HepG2 (cell line): ENCODE data around the gene ARHGAP5. TPM values are rescaled to one million over a fixed set of nuclear protein-coding genes. Genes with fewer than 3 reads are reported as not detected.

Experiments used
- DBP ChIP-seq: sonication (generic); formaldehyde crosslinking; IDR thresholded peaks from 2 replicates; pipeline ENCODE4 v1.4.0; 2020; ENCODE audit warnings: missing genetic modification reagents; ENCODE audit errors: not compliant biosample characterization
- GTF2F1 ChIP-seq: fragments of 150-350 bp; IDR thresholded peaks from 2 replicates; pipeline ENCODE4 v1.6.1; 2014; ENCODE audit warnings: low read length
- HNF4A ChIP-seq: sonication (generic); formaldehyde crosslinking; IDR thresholded peaks from 2 replicates; pipeline ENCODE4 v1.4.0; 2020; ENCODE audit warnings: missing genetic modification reagents
- NAIF1 ChIP-seq: sonication (generic); formaldehyde crosslinking; IDR thresholded peaks from 2 replicates; pipeline ENCODE4 v1.5.0; 2020; ENCODE audit warnings: mild to moderate bottlenecking, missing genetic modification reagents, borderline replicate concordance
- RBM39 ChIP-seq: fragments of 200-400 bp; formaldehyde crosslinking; IDR thresholded peaks from one replicate; pipeline ENCODE4 v1.6.1; 2018; ENCODE audit warnings: antibody characterized with exemption, mild to moderate bottlenecking, low read depth, low read length; ENCODE audit not compliant: poor library complexity, severe bottlenecking
- SMC3 ChIP-seq: IDR thresholded peaks from 2 replicates; pipeline ENCODE4 v1.6.1; 2011; ENCODE audit warnings: low read length, improper control_type of control experiment
- TBL1XR1 ChIP-seq: fragments of 150-350 bp; IDR thresholded peaks from 2 replicates; pipeline ENCODE4 v1.6.1; 2014; ENCODE audit warnings: borderline replicate concordance, low read length; ENCODE audit not compliant: partially characterized antibody
- ZBTB40 ChIP-seq, 2 experiments: fragments of 450-650 bp in 1 of 2; sonication (generic) in 1 of 2; formaldehyde crosslinking in 1 of 2; IDR thresholded peaks; 2 replicates each; pipeline versions ENCODE4 v1.6.1 to v1.8.0; 2016 to 2022; ENCODE audit warnings: antibody characterized with exemption in 1 of 2, mild to moderate bottlenecking in 1 of 2, missing genetic modification reagents in 1 of 2
- ZNF609 ChIP-seq: sonication (generic); formaldehyde crosslinking; IDR thresholded peaks from 2 replicates; pipeline ENCODE4 v1.4.0; 2020; ENCODE audit warnings: mild to moderate bottlenecking, missing genetic modification reagents, borderline replicate concordance
- ZNF766 ChIP-seq: sonication (generic); formaldehyde crosslinking; IDR thresholded peaks from 2 replicates; pipeline ENCODE4 v1.5.0; 2020; ENCODE audit warnings: missing genetic modification reagents, borderline replicate concordance
- polyA plus RNA-seq, 8 experiments: library from polyadenylated mRNA; depleted of rRNA in 3 of 8; stranded (reverse) in 7 of 8; unstranded in 1 of 8; fragments of >200 nt; fragmentation: Illumina TruSeq in 4 of 8; extraction: Trizol in 4 of 8; gene quantifications; 2 replicates each; pipeline versions ENCODE4 v1.2.1 to v1.2.3, GENCODE V29; 2011 to 2016; ENCODE audit warnings: low read depth in 4 of 8, missing spikeins in 1 of 8, mixed read lengths in 1 of 8; ENCODE audit not compliant: insufficient read depth in 1 of 8
- total RNA-seq, 5 experiments: library from RNA; depleted of rRNA; stranded (reverse); fragments of >200 nt; fragmentation: Illumina TruSeq; extraction: Trizol; gene quantifications; 2 replicates each; pipeline ENCODE4 v1.2.3, GENCODE V29; 2016; ENCODE audit warnings: low read depth in 1 of 5
- TF ChIP-seq, protein P1 (sequence below): sonication (generic); formaldehyde crosslinking; IDR thresholded peaks from 2 replicates; pipeline ENCODE4 v1.5.0; 2020; ENCODE audit warnings: mild to moderate bottlenecking, missing genetic modification reagents, moderate library complexity

Gene ARHGAP5
- total and polyA plus RNA-seq, 2 of the 13 experiments (the other 11 are each of a cell fraction or from before 2014, with no cell fraction given): 33.7 to 144 TPM

DNA sequence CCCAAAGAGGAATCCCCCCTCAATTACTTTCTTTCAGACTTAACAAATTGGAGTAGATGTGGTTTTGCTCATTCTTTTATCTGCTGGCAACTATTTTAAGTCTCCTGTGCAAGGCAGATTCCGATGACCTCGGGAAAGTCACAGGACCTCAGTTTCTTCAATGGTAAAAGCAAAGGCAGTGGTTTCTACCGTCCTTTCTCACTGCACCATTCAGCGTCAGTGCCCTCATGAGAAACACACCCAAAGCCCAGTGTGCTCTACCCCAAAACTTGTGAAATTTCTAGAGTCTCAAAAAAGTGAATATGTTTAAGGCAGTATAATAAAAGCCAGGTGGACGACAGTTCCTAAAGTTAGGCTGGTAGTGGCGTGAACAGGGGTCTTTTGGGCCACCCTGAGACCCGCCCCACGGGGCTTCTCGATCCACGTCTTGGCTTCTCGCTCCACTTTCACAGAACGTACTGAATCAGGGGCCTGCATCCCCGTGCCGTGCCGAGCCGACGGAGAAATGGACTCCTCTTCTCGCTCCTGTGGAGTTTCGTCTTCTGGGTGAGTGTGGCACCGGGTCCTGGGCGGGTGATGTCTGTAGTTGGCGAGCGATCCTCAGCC lies 1.3 kb upstream of the ARHGAP5 start (continued):
- TF ChIP-seq NAIF1 (CRISPR knock-in tag) (no peak), ZBTB40 (IDR thresholded peaks at IDR 0.05) (no peak), ZBTB40 (CRISPR knock-in tag; IDR thresholded peaks at IDR 0.05) (0 out of 2 replicates have a peak, but pooled peaks have one; percentile 67), ZNF609 (CRISPR knock-in tag) (no peak), SMC3 (no peak), TBL1XR1 (peak; percentile 16), ZNF766 (CRISPR knock-in tag) (no peak), RBM39 (peak; percentile 61), DBP (CRISPR knock-in tag) (peak; percentile 24), HNF4A (0 out of 2 replicates have a peak, but pooled peaks have one; percentile 0), GTF2F1 (no peak)
- TF ChIP-seq, protein P1, sequence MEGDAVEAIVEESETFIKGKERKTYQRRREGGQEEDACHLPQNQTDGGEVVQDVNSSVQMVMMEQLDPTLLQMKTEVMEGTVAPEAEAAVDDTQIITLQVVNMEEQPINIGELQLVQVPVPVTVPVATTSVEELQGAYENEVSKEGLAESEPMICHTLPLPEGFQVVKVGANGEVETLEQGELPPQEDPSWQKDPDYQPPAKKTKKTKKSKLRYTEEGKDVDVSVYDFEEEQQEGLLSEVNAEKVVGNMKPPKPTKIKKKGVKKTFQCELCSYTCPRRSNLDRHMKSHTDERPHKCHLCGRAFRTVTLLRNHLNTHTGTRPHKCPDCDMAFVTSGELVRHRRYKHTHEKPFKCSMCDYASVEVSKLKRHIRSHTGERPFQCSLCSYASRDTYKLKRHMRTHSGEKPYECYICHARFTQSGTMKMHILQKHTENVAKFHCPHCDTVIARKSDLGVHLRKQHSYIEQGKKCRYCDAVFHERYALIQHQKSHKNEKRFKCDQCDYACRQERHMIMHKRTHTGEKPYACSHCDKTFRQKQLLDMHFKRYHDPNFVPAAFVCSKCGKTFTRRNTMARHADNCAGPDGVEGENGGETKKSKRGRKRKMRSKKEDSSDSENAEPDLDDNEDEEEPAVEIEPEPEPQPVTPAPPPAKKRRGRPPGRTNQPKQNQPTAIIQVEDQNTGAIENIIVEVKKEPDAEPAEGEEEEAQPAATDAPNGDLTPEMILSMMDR (CRISPR knock-in tag): peak; percentile 6; the same call in 1 of the 2 replicates
